Measurements from ENCODE around the gene PTPRN2. TPM values are rescaled to one million over a fixed set of nuclear protein-coding genes. Genes with fewer than 3 reads are reported as not detected.
"Not testable (repeated sequence)": the region's sequence is repeated elsewhere in the genome, so short reads cannot be mapped to it uniquely, and the experiment has no call there.

The PTPRN2 gene
- total and polyA plus RNA-seq, 3 experiments from 2014 or later, result 0.33 to 1.2 (median 0.42) TPM

DNA sequence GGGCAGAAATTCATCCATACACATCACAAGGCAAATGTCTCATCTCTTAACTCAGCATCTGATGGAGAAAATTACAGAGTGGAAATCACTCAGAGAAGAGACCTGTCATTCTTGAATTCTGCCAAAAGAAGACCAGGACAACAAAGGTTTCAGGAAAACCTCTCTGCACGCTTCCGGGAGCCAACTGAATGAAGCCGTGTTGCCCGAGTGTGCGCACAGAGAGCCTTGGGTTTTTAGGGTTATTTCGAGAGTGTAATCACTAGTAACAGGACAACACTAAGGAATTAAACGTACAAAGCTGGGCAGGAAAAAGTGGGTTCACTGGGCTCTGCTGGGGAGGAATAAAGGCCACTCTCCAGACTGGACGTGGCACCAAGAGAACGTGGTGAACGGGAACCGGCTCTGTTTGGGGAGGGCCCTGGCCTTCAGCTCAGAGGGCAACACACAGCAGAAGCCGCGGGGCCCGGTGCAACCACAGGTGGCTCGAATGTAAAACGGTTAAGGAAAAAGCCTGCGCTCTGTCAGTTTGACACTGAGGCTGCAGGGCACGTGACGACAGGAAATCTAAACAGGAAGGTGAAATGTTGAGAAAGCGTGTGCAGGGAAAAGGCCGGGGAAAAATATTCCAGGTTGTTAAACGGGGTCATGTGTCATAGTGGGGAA, 919.3 kb downstream of the PTPRN2 start:
- Histone ChIP-seq H3K9me3 (ENCODE audit: low read length) (no peaks in the 10 kb centered on the region), H3K27ac (ENCODE audit: low read depth, low read length) (no peak overlapping the region), H3K36me3 (ENCODE audit: insufficient read depth, low read length) (no peaks in the 10 kb centered on the region), H3K4me3 (ENCODE audit: low read length) (no peak overlapping the region), H3K4me1 (ENCODE audit: insufficient read depth, low read length) (no peaks in the 10 kb centered on the region), H3K27me3 (ENCODE audit: insufficient read depth, low read length, poor library complexity, severe bottlenecking) (peaks cover 5% of the 10 kb centered on the region)
- Mint-ChIP-seq H3K4me1 (peaks cover 7 to 9% (median 7%) of the 10 kb centered on the region in 3 donors), H3K27me3 (peaks cover 18 to 42% of the 10 kb centered on the region in 2 donors), H3K27ac (peak overlapping the region in 1 of 8 donors; percentile 7), H3K4me3 (peak overlapping the region in 1 of 7 donors; percentile 48), H3K36me3 (no peaks in the 10 kb centered on the region), H3K9me3 (peaks cover 0 to 2% (median 0%) of the 10 kb centered on the region in 5 donors)
- ChIA-PET POLR2A (no interaction called here), CTCF (no interaction called here)
- DNase-seq, result no peak

DNA sequence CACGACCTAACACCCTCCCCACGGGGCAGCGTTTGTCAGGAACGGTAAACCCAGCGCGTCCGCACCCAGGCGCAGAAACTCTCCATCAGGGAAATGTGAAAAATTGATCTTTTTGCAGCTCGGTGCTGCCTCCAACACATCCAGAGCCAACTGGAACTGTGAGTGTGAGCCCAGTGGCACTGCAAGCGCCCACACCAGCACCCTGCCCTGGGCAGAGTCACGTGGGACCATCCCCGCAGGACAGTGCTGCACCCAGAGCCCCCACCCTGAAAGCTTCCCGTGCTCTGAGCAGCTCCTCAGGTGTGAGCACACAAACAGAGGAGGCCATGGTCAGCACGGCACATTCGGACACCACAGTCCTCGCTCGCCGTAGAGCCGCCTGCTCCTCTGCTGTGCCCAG, 919.9 kb downstream of the PTPRN2 start:
- Histone ChIP-seq H3K4me1 (ENCODE audit: insufficient read depth, low read length) (no peaks in the 10 kb centered on the region), H3K27ac (ENCODE audit: low read depth, low read length) (no peak overlapping the region), H3K4me3 (ENCODE audit: low read length) (no peak overlapping the region), H3K27me3 (ENCODE audit: insufficient read depth, low read length, poor library complexity, severe bottlenecking) (peaks cover 5% of the 10 kb centered on the region), H3K36me3 (ENCODE audit: insufficient read depth, low read length) (no peaks in the 10 kb centered on the region), H3K9me3 (ENCODE audit: low read length) (no peaks in the 10 kb centered on the region)
- H3K36me3 Mint-ChIP-seq, result no peaks in the 10 kb centered on the region
- H3K27me3 Mint-ChIP-seq, result peaks cover 18 to 41% of the 10 kb centered on the region in 2 donors
- ChIA-PET POLR2A (no interaction called here), CTCF (no interaction called here)
- H3K4me3 Mint-ChIP-seq, result no peak overlapping the region
- no peak overlapping the region for H3K27ac Mint-ChIP-seq
- H3K4me1 Mint-ChIP-seq, result peaks cover 7 to 9% (median 7%) of the 10 kb centered on the region in 3 donors
- H3K9me3 Mint-ChIP-seq, result peaks cover 0 to 2% (median 0%) of the 10 kb centered on the region in 5 donors
- DNase-seq, result no peak

- no peak overlapping the region for H3K27ac Mint-ChIP-seq
- no peak overlapping the region for H3K4me3 Mint-ChIP-seq
These were observed 920.4 kb downstream of the PTPRN2 start for GRCh38 chr7:157667261-157667660.

GRCh38 chr7:157666530-157667040, 921.0 kb downstream of the PTPRN2 start:
- no peak overlapping the region for H3K4me3 Mint-ChIP-seq
- ChIA-PET POLR2A (no interaction called here), CTCF (no interaction called here)
- H3K4me3 ChIP-seq (ENCODE audit: low read length), result no peak overlapping the region
- no peaks in the 10 kb centered on the region for H3K36me3 ChIP-seq (ENCODE audit: insufficient read depth, low read length)
- H3K36me3 Mint-ChIP-seq, result no peaks in the 10 kb centered on the region
- peaks cover 5% of the 10 kb centered on the region for H3K27me3 ChIP-seq (ENCODE audit: insufficient read depth, low read length, poor library complexity, severe bottlenecking)
- H3K4me1 Mint-ChIP-seq, result peaks cover 7 to 9% (median 7%) of the 10 kb centered on the region in 3 donors
- H3K27me3 Mint-ChIP-seq, result peaks cover 20 to 36% of the 10 kb centered on the region in 2 donors
- H3K9me3 Mint-ChIP-seq, result no peaks in the 10 kb centered on the region
- DNase-seq, result peak in 1 of 5 donors; percentile 31
- H3K4me1 ChIP-seq (ENCODE audit: insufficient read depth, low read length), result no peaks in the 10 kb centered on the region
- no peaks in the 10 kb centered on the region for H3K9me3 ChIP-seq (ENCODE audit: low read length)
- no peak overlapping the region for H3K27ac ChIP-seq (ENCODE audit: low read depth, low read length)
- H3K27ac Mint-ChIP-seq, result peak overlapping the region in 1 of 8 donors; percentile 50

More at GRCh38 chr7:157667261-157667660, 920.4 kb downstream of the PTPRN2 start:
- Histone ChIP-seq H3K4me3 (ENCODE audit: low read length) (no peak overlapping the region), H3K27me3 (ENCODE audit: insufficient read depth, low read length, poor library complexity, severe bottlenecking) (peaks cover 5% of the 10 kb centered on the region), H3K4me1 (ENCODE audit: insufficient read depth, low read length) (no peaks in the 10 kb centered on the region), H3K27ac (ENCODE audit: low read depth, low read length) (no peak overlapping the region), H3K9me3 (ENCODE audit: low read length) (no peaks in the 10 kb centered on the region), H3K36me3 (ENCODE audit: insufficient read depth, low read length) (no peaks in the 10 kb centered on the region)
- Mint-ChIP-seq H3K36me3 (no peaks in the 10 kb centered on the region), H3K4me1 (peaks cover 7 to 9% (median 7%) of the 10 kb centered on the region in 3 donors), H3K27me3 (peaks cover 20 to 36% of the 10 kb centered on the region in 2 donors), H3K9me3 (peaks cover 0 to 2% (median 0%) of the 10 kb centered on the region in 5 donors)
- POLR2A ChIA-PET, result no interaction called here
- peak in 1 of 5 donors; percentile 28 for DNase-seq
- CTCF ChIA-PET, result no interaction called here

DNA sequence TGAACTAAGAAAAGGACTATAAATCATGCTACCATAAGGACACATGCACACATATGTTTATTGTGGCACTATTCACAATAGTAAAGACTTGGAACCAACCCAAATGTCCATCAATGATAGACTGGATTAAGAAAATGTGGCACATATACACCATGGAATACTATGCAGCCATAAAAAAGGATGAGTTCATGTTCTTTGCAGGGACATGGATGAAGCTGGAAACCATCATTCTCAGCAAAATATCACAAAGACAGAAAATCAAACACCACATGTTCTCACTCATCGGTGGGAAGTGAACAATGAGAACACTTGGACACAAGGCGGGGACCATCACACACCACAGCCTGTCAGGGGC, 922.0 kb downstream of the PTPRN2 start:
- H3K4me1 ChIP-seq (ENCODE audit: insufficient read depth, low read length); H3K36me3 ChIP-seq (ENCODE audit: insufficient read depth, low read length); H3K4me1 Mint-ChIP-seq; H3K27ac Mint-ChIP-seq; DNase-seq; POLR2A ChIA-PET; H3K36me3 Mint-ChIP-seq; H3K4me3 Mint-ChIP-seq; CTCF ChIA-PET; H3K9me3 ChIP-seq (ENCODE audit: low read length); H3K27me3 ChIP-seq (ENCODE audit: insufficient read depth, low read length, poor library complexity, severe bottlenecking); H3K27ac ChIP-seq (ENCODE audit: low read depth, low read length); H3K4me3 ChIP-seq (ENCODE audit: low read length); H3K9me3 Mint-ChIP-seq: not testable (repeated sequence)
- peaks cover 20 to 30% of the 10 kb centered on the region in 2 donors for H3K27me3 Mint-ChIP-seq

GRCh38 chr7:157664871-157665633, 922.6 kb downstream of the PTPRN2 start:
- Histone ChIP-seq H3K4me3 (ENCODE audit: low read length) (no peak overlapping the region), H3K9me3 (ENCODE audit: low read length) (no peaks in the 10 kb centered on the region), H3K27me3 (ENCODE audit: insufficient read depth, low read length, poor library complexity, severe bottlenecking) (peaks cover 5% of the 10 kb centered on the region), H3K4me1 (ENCODE audit: insufficient read depth, low read length) (peaks cover 4% of the 10 kb centered on the region), H3K36me3 (ENCODE audit: insufficient read depth, low read length) (no peaks in the 10 kb centered on the region), H3K27ac (ENCODE audit: low read depth, low read length) (no peak overlapping the region)
- ChIA-PET CTCF (no interaction called here), POLR2A (no interaction called here)
- H3K4me3 Mint-ChIP-seq, result no peak overlapping the region
- peaks cover 11 to 14% (median 12%) of the 10 kb centered on the region in 3 donors for H3K4me1 Mint-ChIP-seq
- H3K9me3 Mint-ChIP-seq, result no peaks in the 10 kb centered on the region
- no peak overlapping the region for H3K27ac Mint-ChIP-seq
- peaks cover 16 to 25% of the 10 kb centered on the region in 2 donors for H3K27me3 Mint-ChIP-seq
- no peak for DNase-seq
- H3K36me3 Mint-ChIP-seq, result no peaks in the 10 kb centered on the region

- Histone ChIP-seq H3K4me1 (ENCODE audit: insufficient read depth, low read length) (peaks cover 8% of the 10 kb centered on the region), H3K36me3 (ENCODE audit: insufficient read depth, low read length) (no peaks in the 10 kb centered on the region), H3K27me3 (ENCODE audit: insufficient read depth, low read length, poor library complexity, severe bottlenecking) (no peaks in the 10 kb centered on the region), H3K4me3 (ENCODE audit: low read length) (no peak overlapping the region), H3K27ac (ENCODE audit: low read depth, low read length) (no peak overlapping the region), H3K9me3 (ENCODE audit: low read length) (no peaks in the 10 kb centered on the region)
- ChIA-PET CTCF (no interaction called here), POLR2A (no interaction called here)
- H3K4me1 Mint-ChIP-seq, result peaks cover 13 to 19% (median 16%) of the 10 kb centered on the region in 3 donors
- no peaks in the 10 kb centered on the region for H3K9me3 Mint-ChIP-seq
- no peaks in the 10 kb centered on the region for H3K36me3 Mint-ChIP-seq
- H3K4me3 Mint-ChIP-seq, result no peak overlapping the region
- no peak overlapping the region for H3K27ac Mint-ChIP-seq
- no peak for DNase-seq
- peaks cover 14 to 18% of the 10 kb centered on the region in 2 donors for H3K27me3 Mint-ChIP-seq
These were observed 923.6 kb downstream of the PTPRN2 start for GRCh38 chr7:157664034-157664433.

DNA sequence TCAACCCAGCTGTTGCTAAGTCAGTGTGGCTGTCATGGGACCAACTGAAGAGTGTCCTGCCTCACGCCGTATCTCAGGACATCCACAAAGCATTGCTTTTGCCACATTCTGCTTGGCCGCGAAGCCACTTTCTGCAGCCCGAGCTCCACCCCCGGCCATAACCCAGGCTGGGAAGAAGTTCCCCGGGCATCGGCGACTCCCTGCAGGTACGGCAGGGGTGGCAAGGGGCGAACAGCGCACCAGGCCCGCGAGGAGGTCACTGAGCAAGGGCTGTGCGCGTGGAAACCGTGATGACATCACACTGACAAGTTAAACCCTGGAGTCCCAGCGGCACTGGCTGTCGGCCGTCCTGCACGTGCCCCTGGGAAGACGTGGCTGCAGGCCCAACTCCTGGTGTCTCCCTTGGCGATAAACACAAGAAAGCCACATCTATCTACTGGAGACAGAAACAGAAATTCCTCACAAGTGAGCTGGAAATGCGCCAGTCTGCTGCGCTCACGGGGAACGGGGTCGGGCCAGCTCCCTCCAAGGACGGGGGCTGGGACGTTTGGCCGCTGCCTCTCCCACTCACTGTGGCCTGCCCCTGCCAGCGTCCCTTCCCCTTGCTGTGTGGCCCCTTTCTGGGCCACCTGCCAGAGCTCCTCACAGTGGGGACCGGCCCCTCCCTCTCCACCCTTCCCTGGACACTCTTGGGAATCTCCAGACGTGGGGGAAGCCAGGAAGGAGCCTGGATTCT, 924.5 kb downstream of the PTPRN2 start:
- Histone ChIP-seq H3K4me3 (ENCODE audit: low read length) (no peak overlapping the region), H3K27me3 (ENCODE audit: insufficient read depth, low read length, poor library complexity, severe bottlenecking) (no peaks in the 10 kb centered on the region), H3K4me1 (ENCODE audit: insufficient read depth, low read length) (peaks cover 8% of the 10 kb centered on the region), H3K9me3 (ENCODE audit: low read length) (no peaks in the 10 kb centered on the region), H3K27ac (ENCODE audit: low read depth, low read length) (no peak overlapping the region), H3K36me3 (ENCODE audit: insufficient read depth, low read length) (no peaks in the 10 kb centered on the region)
- ChIA-PET CTCF (no interaction called here), POLR2A (no interaction called here)
- DNase-seq, result peak in 1 of 5 donors; percentile 43
- peaks cover 10 to 17% (median 16%) of the 10 kb centered on the region in 3 donors for H3K4me1 Mint-ChIP-seq
- no peak overlapping the region for H3K27ac Mint-ChIP-seq
- H3K9me3 Mint-ChIP-seq, result no peaks in the 10 kb centered on the region
- H3K36me3 Mint-ChIP-seq, result no peaks in the 10 kb centered on the region
- H3K4me3 Mint-ChIP-seq, result no peak overlapping the region
- H3K27me3 Mint-ChIP-seq, result peaks cover 7 to 14% of the 10 kb centered on the region in 2 donors

Data from CD8-positive, alpha-beta memory T cell (primary cell).